ENCODE results near the gene SH3GLB1.

The SH3GLB1 gene

GRCh38 chr1:86788300-86789206 lies 84.2 kb downstream of the SH3GLB1 start:
- no peaks in the 10 kb centered on the region for H3K36me3 ChIP-seq (ENCODE audit: control insufficient read depth, insufficient read depth, low read length)
- no CpG with 5 or more reads among the region's 6 CpGs for WGBS (ENCODE audit: extremely low coverage, insufficient coverage, low lambda C conversion rate)
- H3K4ac ChIP-seq (ENCODE audit: low read depth, low read length) = no peak overlapping the region
- no peaks in the 10 kb centered on the region for H3K79me1 ChIP-seq (ENCODE audit: low read length)
- no peak overlapping the region for H2BK15ac ChIP-seq (replicated peaks; ENCODE audit: low read depth)
- H3K18ac ChIP-seq (ENCODE audit: low read length) = no peak overlapping the region
- no peak overlapping the region for H2BK5ac ChIP-seq (ENCODE audit: low read length)
- H4K5ac ChIP-seq (ENCODE audit: low read length) = no peak overlapping the region
- no peak overlapping the region for H2AK5ac ChIP-seq (ENCODE audit: low read length)
- H4K8ac ChIP-seq (ENCODE audit: low read depth, low read length) = no peak overlapping the region
- no peak overlapping the region for H3K4me2 ChIP-seq (ENCODE audit: low read length)
- no peaks in the 10 kb centered on the region for H3K79me2 ChIP-seq (ENCODE audit: control insufficient read depth, insufficient read depth, low read length)
- no peak for DNase-seq
- H3K27ac ChIP-seq (ENCODE audit: low read depth, low read length) = no peak overlapping the region
- no peak overlapping the region for H3K4me3 ChIP-seq (ENCODE audit: low read length)
- peaks cover 7% of the 10 kb centered on the region for H3K4me1 ChIP-seq (ENCODE audit: control insufficient read depth, low read depth, low read length)
- H3K9ac ChIP-seq (ENCODE audit: low read length) = no peak overlapping the region
- H3K23ac ChIP-seq (ENCODE audit: low read length) = no peak overlapping the region
- H3K27me3 ChIP-seq (ENCODE audit: insufficient read depth, low read length, poor library complexity) = no peaks in the 10 kb centered on the region
- H2BK120ac ChIP-seq (ENCODE audit: low read depth, low read length) = no peak overlapping the region
- no peak overlapping the region for H3K56ac ChIP-seq (ENCODE audit: low read length)

- Histone ChIP-seq H3K4ac (ENCODE audit: low read depth, low read length) (no peak overlapping the region), H3K4me3 (ENCODE audit: low read length) (no peak overlapping the region), H3K56ac (ENCODE audit: low read length) (no peak overlapping the region), H3K23ac (ENCODE audit: low read length) (no peak overlapping the region), H3K27me3 (ENCODE audit: insufficient read depth, low read length, poor library complexity) (no peaks in the 10 kb centered on the region), H2BK5ac (ENCODE audit: low read length) (no peak overlapping the region), H3K79me1 (ENCODE audit: low read length) (no peaks in the 10 kb centered on the region), H2BK120ac (ENCODE audit: low read depth, low read length) (no peak overlapping the region), H2AK5ac (ENCODE audit: low read length) (no peak overlapping the region), H3K27ac (ENCODE audit: low read depth, low read length) (no peak overlapping the region), H3K79me2 (ENCODE audit: control insufficient read depth, insufficient read depth, low read length) (no peaks in the 10 kb centered on the region), H2BK15ac (replicated peaks; ENCODE audit: low read depth) (no peak overlapping the region), H3K18ac (ENCODE audit: low read length) (no peak overlapping the region), H3K9ac (ENCODE audit: low read length) (no peak overlapping the region), H3K36me3 (ENCODE audit: control insufficient read depth, insufficient read depth, low read length) (no peaks in the 10 kb centered on the region), H3K4me1 (ENCODE audit: control insufficient read depth, low read depth, low read length) (peaks cover 7% of the 10 kb centered on the region), H3K4me2 (ENCODE audit: low read length) (no peak overlapping the region), H4K8ac (ENCODE audit: low read depth, low read length) (no peak overlapping the region), H4K5ac (ENCODE audit: low read length) (no peak overlapping the region)
- no peak for DNase-seq
Measured at GRCh38 chr1:86795316-86795715, 90.9 kb downstream of the SH3GLB1 start.
